Dermis blood vessel endothelial cell (primary cell): ENCODE data around the gene CFAP74. TPM values are rescaled to one million over a fixed set of nuclear protein-coding genes. Genes with fewer than 3 reads are reported as not detected.

Experiments
- DNase-seq: peaks from one replicate; pipeline ENCODE4 v3.0.0; 2010
- total RNA-seq: library from RNA; depleted of rRNA; stranded (reverse); fragments of >200 nt; gene quantifications from 2 replicates; pipeline ENCODE4 v1.2.3, GENCODE V29; 2014

Gene CFAP74
- total RNA-seq, 1 donor from 2014 or later, result not detected

DNA sequence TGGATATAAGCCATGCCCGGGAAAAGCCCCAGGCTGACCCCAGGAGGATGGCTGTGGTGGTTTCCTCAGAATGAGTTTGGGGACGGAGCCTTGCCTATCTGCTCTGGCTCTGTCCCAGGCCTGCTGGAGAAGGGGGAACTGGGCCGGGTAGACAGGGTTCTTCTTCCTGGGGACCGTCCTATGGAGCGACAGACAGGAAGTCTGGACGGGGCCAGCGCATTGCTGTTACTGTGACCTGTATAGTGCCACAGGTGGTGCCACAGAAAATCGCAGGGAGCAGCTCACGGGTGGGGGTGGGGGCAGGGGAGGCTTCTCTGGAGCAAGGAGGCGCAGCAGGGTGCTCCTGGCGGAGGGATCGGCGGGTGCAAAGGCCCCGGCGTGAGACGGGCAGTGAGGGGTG, 36.4 kb downstream of the CFAP74 start:
- no peak for DNase-seq

DNA sequence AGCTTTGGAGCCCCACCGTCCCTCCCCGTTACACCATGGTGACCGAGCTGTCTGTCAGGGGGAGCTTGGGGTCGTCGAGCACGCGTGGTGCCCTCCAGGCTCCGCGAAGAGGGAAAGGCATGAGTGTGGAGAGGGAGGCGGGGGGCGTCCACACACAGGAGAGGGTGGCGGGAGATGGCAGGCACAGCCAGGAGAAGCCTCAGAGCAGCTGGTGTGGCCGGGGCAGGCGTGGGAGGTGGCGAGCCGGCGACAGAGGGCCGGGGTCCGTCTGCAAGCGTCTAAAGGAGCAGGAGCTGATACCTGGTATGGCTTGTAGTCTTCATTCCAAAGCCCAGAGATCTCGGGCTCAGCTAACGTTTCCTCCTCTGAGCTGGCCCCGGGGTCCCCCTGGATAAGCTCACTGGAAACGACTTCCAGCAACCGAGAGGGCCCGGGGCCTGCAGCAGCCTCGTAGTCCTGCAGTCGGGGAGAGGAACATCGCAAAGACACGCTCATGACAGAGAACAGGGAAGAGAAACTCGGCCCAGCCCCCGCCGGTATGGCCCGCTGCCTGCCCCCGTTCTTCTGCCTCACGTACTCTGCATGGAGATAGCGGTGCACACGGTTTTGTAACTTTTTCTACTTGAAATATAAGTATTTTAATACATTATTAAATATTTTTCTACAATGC, 37.4 kb downstream of the CFAP74 start:
- no peak for DNase-seq

DNA sequence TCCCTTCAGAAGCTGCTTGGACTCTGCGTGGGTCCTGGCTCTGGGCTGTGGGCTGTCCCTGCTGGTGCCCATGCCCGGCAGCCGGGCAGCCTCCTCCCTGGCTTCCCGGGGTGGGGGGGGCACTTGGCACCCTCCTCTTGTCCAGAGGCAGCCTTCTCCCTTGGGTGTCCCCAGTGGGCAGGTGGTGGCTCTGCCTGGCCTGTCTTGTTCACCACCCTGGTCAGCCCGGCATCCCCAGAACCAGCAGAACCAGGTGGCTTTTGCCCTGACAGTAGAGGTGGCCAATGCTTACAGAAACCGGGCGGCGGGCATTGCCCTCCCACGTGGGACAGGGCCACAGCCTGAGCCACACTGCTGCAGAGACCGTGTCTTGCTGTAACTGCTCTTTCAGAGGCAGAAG, 38.0 kb downstream of the CFAP74 start:
- no peak for DNase-seq

DNA sequence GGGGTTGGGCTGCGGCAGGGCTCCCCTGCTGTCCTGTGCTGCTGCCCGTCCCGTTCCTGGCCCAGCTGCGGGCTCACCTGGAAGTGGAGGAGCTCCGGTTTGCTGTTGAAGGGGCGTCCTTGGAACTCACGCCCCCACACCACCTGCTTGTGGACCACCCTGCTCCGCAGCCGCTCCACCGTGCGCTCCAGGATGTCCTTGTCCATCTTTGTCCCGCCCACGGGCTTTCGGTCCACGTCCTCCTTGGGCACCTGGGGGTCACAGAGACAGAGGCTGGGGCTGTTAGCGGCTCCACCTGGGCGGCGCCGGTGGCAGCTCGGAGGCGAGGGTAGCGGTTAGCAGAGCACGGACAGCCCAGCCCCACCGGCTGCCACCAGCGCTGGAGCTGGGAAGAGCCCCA, 38.8 kb downstream of the CFAP74 start:
- DNase-seq, result no peak

DNA sequence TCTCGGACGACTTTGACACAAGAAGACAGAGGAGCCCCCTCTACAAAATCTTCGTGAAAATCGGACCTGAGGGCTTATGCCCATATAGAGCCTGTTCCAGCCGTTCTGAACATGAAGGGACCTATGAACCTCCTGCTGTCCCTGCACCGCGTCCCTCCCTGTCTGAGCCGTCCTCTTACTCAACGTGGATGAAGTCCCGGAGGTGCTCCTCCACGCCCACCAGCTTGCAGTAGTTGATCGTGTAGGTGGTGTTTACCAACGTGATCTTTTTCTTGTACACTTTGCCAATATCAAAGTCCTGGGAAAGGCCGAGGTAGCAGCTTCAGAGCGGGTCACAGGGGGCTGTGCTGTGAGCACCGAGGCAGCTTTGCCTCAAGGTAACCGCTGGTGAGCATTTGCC, 40.0 kb downstream of the CFAP74 start:
- DNase-seq, result no peak

DNA sequence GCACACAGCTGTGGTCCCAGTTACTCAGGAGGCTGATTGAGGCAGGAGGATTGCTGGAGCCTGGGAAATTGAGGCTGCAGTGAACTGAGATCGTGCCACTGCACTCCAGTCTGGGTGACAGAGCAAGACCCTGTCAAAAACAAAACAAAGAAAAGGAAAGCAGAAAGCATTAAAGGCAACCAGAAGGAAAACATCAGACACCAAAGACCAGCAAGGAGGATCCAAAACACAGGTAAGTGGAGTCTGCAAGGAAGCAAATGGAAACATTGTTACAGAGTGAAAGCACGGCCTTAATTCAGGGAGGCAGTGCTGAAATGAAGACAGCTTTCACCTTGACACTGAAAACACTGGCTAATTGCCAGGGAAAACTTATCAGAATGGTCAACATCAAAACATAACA, 40.8 kb downstream of the CFAP74 start:
- no peak for DNase-seq

DNA sequence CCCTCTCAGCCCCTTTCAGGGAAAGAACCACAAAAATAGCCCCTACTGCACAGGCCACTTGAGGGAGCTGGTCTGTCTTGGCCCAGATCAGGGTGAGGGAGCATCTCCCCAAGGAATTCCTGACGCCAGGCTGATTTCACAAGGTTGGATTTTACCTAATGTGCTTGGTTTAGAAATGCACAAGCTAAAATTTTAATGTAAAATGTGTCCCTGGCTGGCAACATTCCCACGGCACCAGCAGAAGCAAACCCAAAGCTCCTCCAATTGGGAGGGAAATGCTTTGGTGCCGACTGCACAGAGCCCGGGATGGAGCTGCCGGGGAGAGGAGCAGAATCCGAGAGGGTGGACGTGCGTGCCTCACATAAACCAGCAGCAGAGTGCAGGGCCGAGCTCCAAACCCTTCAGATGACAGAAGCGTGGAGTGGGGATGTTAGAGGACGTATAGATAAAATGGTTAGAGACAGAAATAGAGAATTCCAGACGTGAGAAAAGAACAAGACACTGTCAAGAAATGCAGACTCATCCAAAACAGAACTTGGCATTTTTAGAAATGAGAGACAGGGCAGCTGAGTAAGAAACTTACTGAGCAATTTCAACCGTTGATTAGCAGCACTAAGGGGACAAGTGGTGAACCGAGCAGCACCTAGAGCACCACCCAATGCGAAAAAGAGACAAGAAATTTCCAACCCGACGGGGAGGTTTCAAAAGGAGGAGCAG, 42.9 kb downstream of the CFAP74 start:
- DNase-seq, result no peak

DNA sequence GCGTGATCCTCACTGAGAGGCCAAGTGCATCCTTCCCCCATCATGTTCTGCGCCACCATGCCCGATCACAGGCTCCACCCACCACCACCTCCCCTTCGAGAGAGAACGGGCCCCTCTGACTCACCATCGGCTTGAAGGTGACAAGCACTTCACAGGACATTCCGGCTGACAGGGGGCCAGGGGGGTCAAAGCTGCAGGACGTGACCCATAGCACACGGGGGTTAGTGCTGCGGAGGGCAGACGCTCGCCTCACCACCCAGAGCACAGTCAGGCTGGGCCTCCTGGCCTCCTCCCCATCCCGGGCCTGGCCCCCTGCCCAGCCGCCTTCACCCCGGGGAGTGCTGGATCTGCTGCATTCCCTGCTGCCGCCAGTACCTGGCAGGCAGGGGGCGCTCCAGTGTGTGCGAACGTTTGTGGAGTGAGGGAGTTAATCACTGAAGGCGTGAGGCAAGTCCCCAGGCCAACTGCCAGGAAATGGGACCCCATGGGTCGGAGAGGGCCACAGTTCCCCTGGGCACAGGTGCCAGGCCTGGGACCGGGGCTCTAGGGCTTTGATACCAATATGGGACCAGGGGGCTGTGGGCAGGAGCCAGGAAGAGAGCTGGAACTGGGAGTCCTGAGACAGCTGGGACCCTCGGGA, 43.6 kb downstream of the CFAP74 start:
- peak; percentile 74 for DNase-seq

DNA sequence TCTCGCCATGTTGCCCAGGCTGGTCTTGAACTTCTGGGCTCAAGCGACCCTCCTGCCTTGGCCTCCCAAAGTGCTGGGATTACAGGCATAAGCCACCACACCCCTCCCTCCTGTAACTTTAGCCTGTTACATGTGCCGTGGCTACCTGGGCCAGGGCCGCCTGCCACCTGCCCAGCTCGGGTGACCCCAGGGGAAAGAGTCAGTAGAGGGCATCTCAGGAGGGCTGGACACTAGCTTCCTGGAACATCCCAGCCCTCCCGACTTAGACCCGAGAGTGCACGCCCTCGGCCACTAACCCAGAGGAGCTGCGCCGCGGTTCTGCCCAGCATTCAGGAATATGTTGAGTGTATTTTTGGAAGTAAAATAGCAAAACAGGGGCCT, 44.1 kb downstream of the CFAP74 start:
- no peak for DNase-seq

DNA sequence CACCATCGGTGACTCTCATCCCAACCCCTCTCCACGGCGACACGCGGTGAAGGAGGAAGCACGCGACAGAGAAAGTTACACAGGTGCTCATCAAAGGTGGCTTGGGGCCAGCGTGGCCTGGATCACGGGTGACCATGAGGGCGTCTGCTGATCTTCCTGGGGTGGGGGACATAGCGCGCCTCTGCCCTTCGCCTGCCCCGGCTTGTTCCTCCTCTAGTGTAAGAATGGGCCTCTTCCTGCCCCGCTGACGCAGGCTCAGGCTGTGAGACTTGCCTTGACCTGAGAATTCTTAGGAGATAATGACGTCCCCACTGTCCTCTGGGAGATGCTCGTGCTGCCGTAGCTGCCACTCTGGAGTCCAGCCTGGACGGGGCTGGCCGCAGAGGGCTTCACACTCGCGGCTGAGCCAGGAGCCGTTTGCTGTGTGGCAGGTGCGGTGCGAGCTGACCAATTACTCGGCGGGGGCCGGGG, 45.5 kb downstream of the CFAP74 start:
- no peak for DNase-seq

DNA sequence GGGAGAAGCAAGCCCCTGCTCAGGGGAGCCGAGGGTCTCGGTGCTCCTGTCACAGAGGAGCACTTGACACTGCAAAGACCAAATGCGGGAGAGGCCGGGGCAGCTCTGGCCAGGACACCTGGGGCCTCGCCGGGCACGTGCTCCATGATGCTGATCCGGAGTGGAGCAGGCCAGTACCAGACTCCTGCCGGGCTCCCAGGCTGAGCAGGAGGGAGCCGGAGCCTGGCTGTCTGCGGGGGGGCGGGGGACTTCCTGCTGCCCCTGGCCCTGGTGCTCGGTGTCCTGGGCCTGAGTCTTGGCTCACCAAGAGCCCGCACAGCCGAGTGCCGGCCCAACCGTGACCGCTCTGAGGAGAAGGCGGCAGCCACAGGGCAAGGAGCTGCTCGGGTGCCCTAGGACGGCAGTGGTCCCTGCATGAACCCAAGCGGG, 46.0 kb downstream of the CFAP74 start:
- DNase-seq, result no peak

DNA sequence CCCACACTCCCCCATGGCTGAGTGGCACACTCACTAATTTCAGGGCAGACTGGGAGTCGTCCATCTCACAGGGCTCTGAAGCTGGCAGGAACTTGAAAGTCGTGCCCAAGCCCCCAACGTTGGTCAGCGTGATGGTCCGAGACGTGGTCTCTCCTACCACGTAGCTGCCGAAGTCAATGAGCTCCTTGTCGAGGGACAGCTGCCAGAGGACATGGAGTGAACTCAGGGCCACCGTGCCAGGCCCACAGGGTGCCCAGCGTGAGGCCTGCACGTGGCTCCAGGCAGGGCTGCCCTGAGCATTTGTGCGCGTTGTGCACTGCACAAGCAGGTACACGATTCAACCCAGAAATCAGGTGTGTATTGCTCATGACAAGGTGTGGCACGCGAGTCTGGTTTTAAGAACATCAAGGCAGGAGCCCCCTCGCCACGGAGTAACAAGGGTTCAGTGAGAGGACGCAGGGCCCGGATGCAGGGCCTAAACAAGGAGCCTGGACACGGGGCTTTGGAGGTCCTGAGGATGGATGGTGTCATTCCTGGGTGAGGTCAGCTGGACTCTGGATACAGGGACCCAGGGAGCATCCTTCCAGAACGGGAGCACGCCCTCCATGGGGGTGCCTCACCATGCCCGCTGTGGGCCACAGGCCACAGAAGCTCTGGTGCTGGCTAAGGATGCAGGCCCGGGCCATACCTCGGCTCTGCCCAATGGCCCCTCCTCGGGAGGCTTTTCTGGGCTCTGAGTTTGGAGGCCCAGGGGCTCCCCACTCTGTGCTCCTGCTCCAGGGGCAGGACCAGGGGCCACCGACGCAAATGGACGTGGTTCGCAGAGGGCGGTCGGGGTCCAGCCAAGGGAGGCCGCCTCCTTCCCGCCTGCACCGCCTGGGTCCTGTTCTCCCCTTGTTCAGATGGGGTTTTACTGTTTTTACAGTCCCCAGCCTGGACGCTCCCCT, 46.7 kb downstream of the CFAP74 start:
- DNase-seq, result no peak

DNA sequence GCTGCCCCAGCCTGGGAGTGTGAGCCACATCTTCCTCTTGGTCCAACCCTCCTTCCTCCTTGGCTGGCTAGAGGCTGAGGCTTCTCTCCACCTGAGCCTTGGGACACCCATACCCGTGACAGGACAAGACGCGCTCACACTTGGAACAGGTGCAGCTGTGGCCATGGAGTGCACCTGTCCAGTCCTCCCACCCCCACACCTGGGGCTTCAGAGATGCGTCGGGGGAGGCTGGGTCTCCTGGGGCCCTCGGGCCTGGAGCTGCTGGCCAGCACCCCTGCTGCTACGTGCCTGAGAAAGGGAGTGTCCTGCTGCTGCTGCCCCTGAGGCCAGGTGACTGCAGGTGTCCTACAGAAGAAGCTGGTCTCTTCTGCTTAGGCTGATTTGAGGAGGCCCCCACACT, 47.5 kb downstream of the CFAP74 start:
- DNase-seq, result no peak

DNA sequence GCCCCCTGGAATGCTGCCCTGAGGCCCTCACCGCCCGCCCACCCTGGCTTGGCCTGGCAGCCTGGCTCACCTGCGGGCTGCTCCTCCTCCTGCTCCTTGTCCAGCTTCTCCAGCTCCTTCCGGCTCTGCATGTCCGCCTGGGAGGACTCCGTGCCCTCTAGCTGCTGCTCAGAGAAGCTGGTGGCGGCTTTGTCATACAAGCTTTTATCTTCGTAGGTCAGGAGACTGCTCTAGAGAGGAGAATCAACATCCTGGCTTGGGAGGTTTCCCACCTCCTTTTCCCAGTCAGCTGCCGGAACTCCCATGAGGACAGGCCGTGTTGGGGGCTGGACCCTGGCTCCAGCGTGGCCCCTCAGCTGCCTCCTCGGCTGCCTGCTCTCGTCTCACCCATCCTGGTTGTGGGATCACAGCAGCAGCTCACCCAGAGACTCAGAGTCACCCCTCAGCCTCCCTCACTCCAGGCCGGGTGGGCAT, 47.9 kb downstream of the CFAP74 start:
- no peak for DNase-seq

DNA sequence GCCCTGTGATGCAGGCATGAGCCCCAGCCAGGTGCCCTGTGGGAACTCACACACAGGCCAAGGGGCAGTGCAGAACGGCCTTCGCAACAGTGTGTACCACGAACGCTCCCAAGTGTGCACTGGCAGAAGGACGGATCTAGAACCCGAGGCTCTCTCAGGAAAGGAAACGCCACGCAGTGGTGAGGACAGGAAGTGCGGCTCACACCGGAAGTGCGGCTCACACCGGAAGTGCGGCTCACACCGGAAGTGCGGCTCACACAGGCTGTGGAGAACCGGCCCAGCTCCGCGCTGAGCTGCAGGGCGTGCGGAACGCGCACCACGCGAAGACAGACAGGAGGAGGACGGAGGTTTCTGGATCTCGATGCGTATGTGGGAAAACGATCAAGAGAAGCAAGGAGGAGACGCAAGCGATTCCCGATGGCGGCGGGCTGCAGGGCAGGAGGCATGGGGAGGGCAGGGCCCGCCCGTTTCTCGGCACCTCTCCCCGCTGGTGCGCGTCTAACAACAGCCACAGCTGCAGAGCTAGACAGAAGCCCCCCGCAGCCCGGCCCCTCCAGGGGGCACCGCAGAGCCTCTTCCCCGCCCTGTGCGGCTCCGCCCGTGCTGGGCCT, 48.6 kb downstream of the CFAP74 start:
- DNase-seq, result no peak

DNA sequence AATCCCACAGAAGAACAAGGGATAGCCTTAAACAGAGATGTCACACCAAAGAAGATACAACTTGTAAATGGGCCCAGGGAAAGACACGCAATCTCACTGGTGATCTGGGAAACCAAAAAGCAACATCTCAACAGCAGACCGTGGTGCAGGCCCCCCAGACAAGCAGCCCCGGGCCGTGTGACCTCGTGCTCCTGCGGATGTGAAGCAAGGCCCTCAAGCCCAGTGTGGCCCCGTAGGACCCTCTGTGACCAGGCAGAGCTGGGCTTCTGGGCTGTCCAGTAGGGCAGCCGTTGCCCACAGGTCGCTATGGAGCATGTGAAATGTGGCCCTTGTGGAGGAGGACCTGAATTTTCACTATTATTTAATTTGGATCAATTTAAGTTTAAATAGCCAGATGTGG, 49.6 kb downstream of the CFAP74 start:
- no peak for DNase-seq

DNA sequence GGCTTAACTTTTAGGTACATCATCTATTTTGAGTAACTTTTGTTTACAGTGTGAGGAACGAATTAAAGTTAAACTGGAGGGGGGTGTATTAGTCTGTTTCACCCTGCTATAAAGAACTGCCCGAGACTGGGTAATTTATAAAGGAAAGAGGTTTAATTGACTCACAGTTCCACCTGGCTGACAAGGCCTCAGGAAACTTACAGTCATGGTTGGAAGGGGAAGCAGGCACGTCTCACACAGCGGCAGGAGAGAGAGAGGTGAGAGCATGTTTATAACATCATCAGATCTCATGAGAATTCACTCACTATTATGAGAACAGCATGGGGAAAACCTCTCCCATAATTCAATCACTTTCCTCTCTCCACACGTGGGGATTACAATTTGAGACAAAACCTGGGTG, 52.6 kb downstream of the CFAP74 start:
- DNase-seq, result no peak

DNA sequence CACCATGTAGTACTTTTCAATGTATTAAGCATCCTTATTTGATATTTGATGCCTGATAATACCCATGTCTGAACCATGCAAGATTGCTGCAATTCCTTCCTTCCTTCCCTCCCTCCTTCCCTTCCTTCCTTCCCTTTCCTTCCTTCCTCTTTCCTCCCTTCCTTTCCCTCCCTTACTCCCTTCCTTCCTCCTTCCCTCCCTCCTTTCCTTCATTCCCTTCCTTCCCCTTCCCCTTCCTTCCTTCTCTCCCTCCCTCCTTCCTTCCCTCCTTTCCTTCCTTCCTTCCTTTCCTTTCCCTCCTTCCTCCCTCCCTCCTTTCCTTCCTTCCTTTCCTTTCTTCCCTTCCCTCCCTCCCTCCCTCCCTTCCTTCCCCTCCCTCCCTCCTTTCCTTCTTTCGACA, 54.8 kb downstream of the CFAP74 start:
- no peak for DNase-seq

DNA sequence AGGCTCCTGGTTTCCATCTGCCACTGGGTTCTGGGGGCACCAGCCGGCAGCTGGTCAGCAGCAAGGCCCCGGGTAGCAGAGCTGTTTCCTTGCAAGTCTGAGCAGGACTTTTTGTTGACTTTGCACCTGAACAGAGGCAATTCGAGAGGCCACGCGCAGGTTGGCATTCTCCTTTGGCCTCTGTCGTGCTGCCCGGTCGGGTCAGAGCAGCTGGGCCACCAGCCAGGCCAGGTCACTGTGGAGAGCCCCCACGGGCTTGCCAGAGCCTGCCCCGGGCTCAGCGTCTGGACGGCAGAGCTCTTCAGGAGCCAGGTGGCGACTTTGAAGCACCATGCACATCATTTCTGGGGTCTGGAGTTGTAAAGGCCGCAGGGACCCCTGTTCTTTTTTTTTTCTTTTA, 56.1 kb downstream of the CFAP74 start:
- DNase-seq, result no peak

DNA sequence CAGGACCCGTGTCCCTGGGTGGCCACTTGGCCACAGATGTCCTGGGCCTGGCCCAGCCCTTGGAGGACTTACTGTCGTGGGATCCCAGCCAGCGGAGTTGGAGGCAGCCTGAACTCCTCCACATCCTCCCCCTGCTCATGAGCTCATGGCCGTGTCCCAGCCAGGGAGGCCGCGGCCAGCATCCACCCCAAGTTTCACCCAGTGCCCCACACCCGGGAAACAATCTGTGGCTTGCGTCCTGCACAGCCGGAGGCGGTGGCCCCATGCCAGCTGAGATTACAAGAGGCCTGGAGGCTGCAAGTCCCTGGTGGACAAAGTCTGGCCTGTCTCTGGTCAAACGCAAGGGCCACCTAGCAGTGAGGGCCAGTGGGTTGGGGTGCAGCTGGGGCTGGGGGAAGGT, 57.0 kb downstream of the CFAP74 start:
- no peak for DNase-seq

DNA sequence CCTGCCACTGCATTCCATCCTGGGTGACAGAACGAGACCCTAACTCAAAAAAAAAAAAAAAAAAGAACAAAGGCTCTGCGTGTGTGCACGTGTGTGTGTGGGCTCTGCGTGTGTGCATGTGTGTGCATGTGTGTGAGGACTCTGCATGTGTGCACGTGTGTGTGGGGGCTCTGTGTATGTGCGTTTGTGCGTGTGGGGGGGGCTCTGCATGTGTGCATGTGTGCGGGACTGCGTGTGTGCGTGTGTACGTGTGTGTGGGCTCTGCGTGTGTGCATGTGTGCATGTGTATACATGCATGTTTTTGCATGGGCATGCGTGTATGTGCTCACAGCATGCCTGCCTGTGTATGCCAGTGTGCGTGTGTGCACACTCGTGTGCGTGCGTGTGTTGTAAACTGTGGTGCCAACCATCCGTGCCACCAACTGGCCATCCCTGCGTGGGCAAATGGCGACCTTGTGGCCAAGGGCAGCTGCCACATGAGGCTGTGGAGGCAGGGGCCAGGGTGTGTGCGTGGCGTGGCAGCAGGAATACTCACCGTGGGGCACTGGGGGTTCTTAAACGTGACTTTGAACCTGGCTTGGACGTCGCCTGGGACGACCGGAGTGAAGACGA, 57.7 kb downstream of the CFAP74 start:
- DNase-seq, result no peak
